HCT116 (cell line): ENCODE measurements around the gene COQ10A.

ENCODE experiments used
- EGR1 ChIP-seq: IDR thresholded peaks from 2 replicates; pipeline ENCODE4 v1.6.1; 2012; ENCODE audit warnings: low read depth
- FOSL1 ChIP-seq: IDR thresholded peaks from 2 replicates; pipeline ENCODE4 v1.6.1; 2012; ENCODE audit warnings: low read depth
- JUND ChIP-seq: IDR thresholded peaks from 2 replicates; pipeline ENCODE4 v1.6.1; 2012
- POLR2A ChIP-seq: IDR thresholded peaks from 2 replicates; pipeline ENCODE4 v1.7.0; 2011; ENCODE audit warnings: borderline replicate concordance; ENCODE audit not compliant: insufficient read depth, insufficient read length; ENCODE audit errors: extremely low read depth
- POLR2AphosphoS5 ChIP-seq: IDR thresholded peaks from 2 replicates; pipeline ENCODE4 v1.6.1; 2011; ENCODE audit warnings: mild to moderate bottlenecking, low read depth, low read length, moderate library complexity
- RAD21 ChIP-seq: IDR thresholded peaks from 2 replicates; pipeline ENCODE4 v1.6.1; 2012; ENCODE audit warnings: low read depth, mild to moderate bottlenecking
- SRF ChIP-seq: IDR thresholded peaks from 2 replicates; pipeline ENCODE4 v1.6.1; 2012; ENCODE audit warnings: low read depth
- TCF7L2 ChIP-seq: IDR thresholded peaks from 2 replicates; pipeline ENCODE4 v1.7.0; 2011; ENCODE audit warnings: borderline replicate concordance, inconsistent platforms; ENCODE audit not compliant: insufficient read depth, insufficient read length; ENCODE audit errors: extremely low read depth
- ZFX ChIP-seq: fragments of 450-650 bp; IDR thresholded peaks from 2 replicates; pipeline ENCODE4 v1.6.1; 2017
- ZNF274 ChIP-seq: fragments of 200-500 bp; sonication (Bioruptor generic); IDR thresholded peaks from 2 replicates; pipeline ENCODE4 v1.6.1; 2014; ENCODE audit warnings: mild to moderate bottlenecking, low read depth, low read length, inconsistent platforms
- TF ChIP-seq, protein P1 (sequence below): IDR thresholded peaks from 2 replicates; pipeline ENCODE4 v1.6.1; 2012
- TF ChIP-seq, protein P2 (sequence below), 3 experiments: fragments of 200-600 bp in 1 of 3; sonication (generic) in 1 of 3; IDR thresholded peaks in 2 of 3; conservative IDR thresholded peaks in 1 of 3; 2 replicates each; pipeline ENCODE4 v1.5.1; 2012 to 2017; ENCODE audit warnings: low read depth in 2 of 3, low read length in 2 of 3, antibody characterized with exemption in 1 of 3, borderline replicate concordance in 1 of 3, control low read depth in 1 of 3, mild to moderate bottlenecking in 1 of 3, mixed read lengths in 1 of 3, mixed run types in 1 of 3, moderate library complexity in 1 of 3; ENCODE audit not compliant: insufficient read depth in 1 of 3
- TF ChIP-seq, protein P3 (sequence below): IDR thresholded peaks from 2 replicates; pipeline ENCODE4 v1.6.1; 2012
- TF ChIP-seq, protein P4 (sequence below): IDR thresholded peaks from 2 replicates; pipeline ENCODE4 v1.6.1; 2012; ENCODE audit warnings: low read depth

DNA sequence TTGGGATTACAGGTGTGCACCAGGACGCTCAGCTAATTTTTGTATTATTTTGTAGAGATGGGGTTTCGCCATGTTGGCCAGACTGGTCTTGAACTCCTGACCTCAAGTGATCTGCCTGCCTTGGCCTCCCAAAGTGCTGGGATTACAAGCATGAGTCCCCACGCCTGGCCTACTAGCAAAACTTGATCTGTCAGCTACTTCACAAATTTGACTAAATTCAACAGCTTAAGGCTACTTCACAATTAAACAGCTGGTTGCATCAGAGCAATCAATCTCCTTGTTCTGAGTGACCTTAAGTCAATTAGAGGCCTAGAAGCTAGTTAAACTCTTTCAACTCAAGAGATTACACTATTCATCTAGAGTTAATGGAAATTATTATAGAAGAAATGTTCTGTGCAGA is 12.2 kb downstream of the COQ10A start:
- TF ChIP-seq, protein P1, sequence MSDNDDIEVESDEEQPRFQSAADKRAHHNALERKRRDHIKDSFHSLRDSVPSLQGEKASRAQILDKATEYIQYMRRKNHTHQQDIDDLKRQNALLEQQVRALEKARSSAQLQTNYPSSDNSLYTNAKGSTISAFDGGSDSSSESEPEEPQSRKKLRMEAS = no peak
- TF ChIP-seq, protein P2, sequence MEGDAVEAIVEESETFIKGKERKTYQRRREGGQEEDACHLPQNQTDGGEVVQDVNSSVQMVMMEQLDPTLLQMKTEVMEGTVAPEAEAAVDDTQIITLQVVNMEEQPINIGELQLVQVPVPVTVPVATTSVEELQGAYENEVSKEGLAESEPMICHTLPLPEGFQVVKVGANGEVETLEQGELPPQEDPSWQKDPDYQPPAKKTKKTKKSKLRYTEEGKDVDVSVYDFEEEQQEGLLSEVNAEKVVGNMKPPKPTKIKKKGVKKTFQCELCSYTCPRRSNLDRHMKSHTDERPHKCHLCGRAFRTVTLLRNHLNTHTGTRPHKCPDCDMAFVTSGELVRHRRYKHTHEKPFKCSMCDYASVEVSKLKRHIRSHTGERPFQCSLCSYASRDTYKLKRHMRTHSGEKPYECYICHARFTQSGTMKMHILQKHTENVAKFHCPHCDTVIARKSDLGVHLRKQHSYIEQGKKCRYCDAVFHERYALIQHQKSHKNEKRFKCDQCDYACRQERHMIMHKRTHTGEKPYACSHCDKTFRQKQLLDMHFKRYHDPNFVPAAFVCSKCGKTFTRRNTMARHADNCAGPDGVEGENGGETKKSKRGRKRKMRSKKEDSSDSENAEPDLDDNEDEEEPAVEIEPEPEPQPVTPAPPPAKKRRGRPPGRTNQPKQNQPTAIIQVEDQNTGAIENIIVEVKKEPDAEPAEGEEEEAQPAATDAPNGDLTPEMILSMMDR (IDR thresholded peaks at IDR 0.05 in 2 of 3, conservative IDR thresholded peaks at IDR 0.05 in 1 of 3; ENCODE audit: borderline replicate concordance in 1 of 3, insufficient read depth in 1 of 3, low read depth in 2 of 3, low read length in 2 of 3) = no peak
- TF ChIP-seq RAD21 = no peak
- TF ChIP-seq, protein P3, sequence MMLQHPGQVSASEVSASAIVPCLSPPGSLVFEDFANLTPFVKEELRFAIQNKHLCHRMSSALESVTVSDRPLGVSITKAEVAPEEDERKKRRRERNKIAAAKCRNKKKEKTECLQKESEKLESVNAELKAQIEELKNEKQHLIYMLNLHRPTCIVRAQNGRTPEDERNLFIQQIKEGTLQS = no peak
- no peak for TF ChIP-seq ZFX
- no peak for TF ChIP-seq POLR2A
- TF ChIP-seq SRF = no peak
- no peak for TF ChIP-seq JUND
- no peak for TF ChIP-seq ZNF274
- no peak for TF ChIP-seq POLR2AphosphoS5
- no peak for TF ChIP-seq FOSL1
- TF ChIP-seq EGR1 = no peak
- no peak for TF ChIP-seq TCF7L2
- TF ChIP-seq, protein P4, sequence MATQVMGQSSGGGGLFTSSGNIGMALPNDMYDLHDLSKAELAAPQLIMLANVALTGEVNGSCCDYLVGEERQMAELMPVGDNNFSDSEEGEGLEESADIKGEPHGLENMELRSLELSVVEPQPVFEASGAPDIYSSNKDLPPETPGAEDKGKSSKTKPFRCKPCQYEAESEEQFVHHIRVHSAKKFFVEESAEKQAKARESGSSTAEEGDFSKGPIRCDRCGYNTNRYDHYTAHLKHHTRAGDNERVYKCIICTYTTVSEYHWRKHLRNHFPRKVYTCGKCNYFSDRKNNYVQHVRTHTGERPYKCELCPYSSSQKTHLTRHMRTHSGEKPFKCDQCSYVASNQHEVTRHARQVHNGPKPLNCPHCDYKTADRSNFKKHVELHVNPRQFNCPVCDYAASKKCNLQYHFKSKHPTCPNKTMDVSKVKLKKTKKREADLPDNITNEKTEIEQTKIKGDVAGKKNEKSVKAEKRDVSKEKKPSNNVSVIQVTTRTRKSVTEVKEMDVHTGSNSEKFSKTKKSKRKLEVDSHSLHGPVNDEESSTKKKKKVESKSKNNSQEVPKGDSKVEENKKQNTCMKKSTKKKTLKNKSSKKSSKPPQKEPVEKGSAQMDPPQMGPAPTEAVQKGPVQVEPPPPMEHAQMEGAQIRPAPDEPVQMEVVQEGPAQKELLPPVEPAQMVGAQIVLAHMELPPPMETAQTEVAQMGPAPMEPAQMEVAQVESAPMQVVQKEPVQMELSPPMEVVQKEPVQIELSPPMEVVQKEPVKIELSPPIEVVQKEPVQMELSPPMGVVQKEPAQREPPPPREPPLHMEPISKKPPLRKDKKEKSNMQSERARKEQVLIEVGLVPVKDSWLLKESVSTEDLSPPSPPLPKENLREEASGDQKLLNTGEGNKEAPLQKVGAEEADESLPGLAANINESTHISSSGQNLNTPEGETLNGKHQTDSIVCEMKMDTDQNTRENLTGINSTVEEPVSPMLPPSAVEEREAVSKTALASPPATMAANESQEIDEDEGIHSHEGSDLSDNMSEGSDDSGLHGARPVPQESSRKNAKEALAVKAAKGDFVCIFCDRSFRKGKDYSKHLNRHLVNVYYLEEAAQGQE = no peak
